Natural killer cell treated with Interleukin-12 subunit alpha and Interleukin-12 subunit beta and Interleukin-15 and Interleukin-18, amount 100 ng/mL, for 72 hours (primary cell): ENCODE results near the gene GYS2. TPM values are rescaled to one million over a fixed set of nuclear protein-coding genes. Genes with fewer than 3 reads are reported as not detected.
"Not testable (repeated sequence)": the region's sequence is repeated elsewhere in the genome, so short reads cannot be mapped to it uniquely, and the experiment has no call there.

Experiments used
- ATAC-seq, 2 donors: fragments of 150-1000 bp; cut with Tn5 transposase in 1 of 2; sonication (Bioruptor Pico), chemical (Tn5 transposase) in 1 of 2; 2 replicates each; pipeline ENCODE4 v1.10.0; 2021
- DNase-seq: peaks from one replicate; pipeline ENCODE4 v3.0.0; 2022; ENCODE audit warnings: low spot score
- H3K27ac Mint-ChIP-seq, 2 donors: 1 replicate in 1 of 2; 2 replicates in 1 of 2; pipeline ENCODE4 v1.8.0; 2022; ENCODE audit warnings: mixed read lengths in 2 of 2, mild to moderate bottlenecking in 1 of 2, moderate library complexity in 1 of 2
- H3K27me3 Mint-ChIP-seq, 2 donors: 1 replicate in 1 of 2; 2 replicates in 1 of 2; pipeline ENCODE4 v1.8.0; 2022; ENCODE audit warnings: mixed read lengths in 2 of 2
- H3K36me3 Mint-ChIP-seq: one replicate; pipeline ENCODE4 v1.8.0; 2022; ENCODE audit warnings: mixed read lengths
- H3K4me1 Mint-ChIP-seq, 2 donors: 1 replicate in 1 of 2; 2 replicates in 1 of 2; pipeline ENCODE4 v1.8.0; 2022; ENCODE audit warnings: low read depth in 2 of 2, mixed read lengths in 2 of 2, mild to moderate bottlenecking in 1 of 2
- H3K4me3 Mint-ChIP-seq: one replicate; pipeline ENCODE4 v1.8.0; 2022; ENCODE audit warnings: mixed read lengths
- H3K9me3 Mint-ChIP-seq: 2 replicates; pipeline ENCODE4 v1.8.0; 2022; ENCODE audit warnings: mixed read lengths
- total RNA-seq, 2 donors: library from RNA; stranded (reverse); gene quantifications; one replicate each; pipeline ENCODE4 v1.2.3, GENCODE V29; 2022

GYS2 gene
- total RNA-seq, 2 donors from 2014 or later = not detected

DNA sequence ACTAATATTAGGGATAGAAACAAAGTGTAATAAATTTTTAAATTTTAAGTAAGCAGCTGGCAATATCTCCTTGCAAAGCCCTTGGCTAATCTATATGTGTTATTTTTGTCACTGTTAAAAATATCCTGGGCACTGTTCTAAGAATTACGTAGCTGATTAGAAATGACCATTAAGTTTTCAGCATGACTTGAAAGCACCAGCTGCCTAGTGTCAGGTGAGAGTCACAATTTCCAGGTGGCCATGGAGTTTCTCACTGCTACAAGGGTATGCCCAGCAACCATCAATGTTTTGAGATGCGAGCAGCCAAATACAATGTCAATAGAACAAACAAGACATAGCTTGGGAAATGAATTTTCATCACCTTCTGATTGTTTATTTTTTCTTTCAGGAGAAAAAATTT is 23.3 kb upstream of the GYS2 start:
- no peak overlapping the region for H3K27ac Mint-ChIP-seq
- DNase-seq (no peak), ATAC-seq (no peak)
- H3K4me3 Mint-ChIP-seq = no peak overlapping the region
- no peaks in the 10 kb centered on the region for H3K36me3 Mint-ChIP-seq
- peaks cover 3% of the 10 kb centered on the region for H3K9me3 Mint-ChIP-seq
- no peaks in the 10 kb centered on the region for H3K27me3 Mint-ChIP-seq
- H3K4me1 Mint-ChIP-seq = no peaks in the 10 kb centered on the region

DNA sequence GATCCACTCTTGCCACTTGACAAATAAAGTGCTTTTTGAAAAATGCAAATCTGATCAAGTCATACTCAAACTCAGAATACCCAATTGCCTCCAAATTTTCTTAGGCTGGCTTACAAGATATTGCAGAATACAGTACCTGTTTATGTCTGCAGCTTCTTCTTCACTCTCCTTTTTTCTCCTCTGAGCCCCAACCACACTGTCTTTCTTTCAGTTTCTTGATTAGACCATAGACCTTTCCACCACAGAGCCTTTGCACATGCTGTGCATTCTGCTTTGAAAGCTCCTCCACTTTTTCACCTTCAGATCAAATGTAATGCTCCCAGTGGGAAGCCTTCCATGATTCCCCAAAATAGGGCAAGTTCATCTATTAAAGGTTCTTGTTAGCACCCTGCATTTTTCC is 13.9 kb upstream of the GYS2 start:
- H3K27ac Mint-ChIP-seq = no peak overlapping the region
- ATAC-seq (no peak), DNase-seq (no peak)
- H3K36me3 Mint-ChIP-seq = no peaks in the 10 kb centered on the region
- H3K4me1 Mint-ChIP-seq = peaks cover 0 to 9% of the 10 kb centered on the region in 2 donors
- no peak overlapping the region for H3K4me3 Mint-ChIP-seq
- peaks cover 3% of the 10 kb centered on the region for H3K9me3 Mint-ChIP-seq
- peaks cover 6 to 12% of the 10 kb centered on the region in 2 donors for H3K27me3 Mint-ChIP-seq

DNA sequence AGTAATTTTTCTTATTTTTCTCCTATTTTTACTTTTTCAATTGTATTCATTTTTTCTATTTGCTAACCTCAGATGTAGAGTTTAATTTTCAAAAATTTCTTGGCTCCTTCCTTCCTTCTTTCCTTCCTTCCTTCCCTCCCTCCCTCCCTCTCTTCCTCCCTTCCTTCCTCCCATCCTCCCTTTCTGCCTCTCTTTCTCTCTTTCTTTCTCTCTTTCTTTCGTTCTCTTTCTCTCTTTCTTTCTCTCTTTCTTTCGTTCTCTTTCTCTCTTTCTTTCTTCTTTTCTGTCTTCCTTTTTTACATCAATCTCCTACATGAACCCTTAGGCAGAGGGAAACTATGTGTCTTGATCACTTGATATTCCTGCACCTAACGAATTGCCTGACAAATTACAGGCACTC is 12.4 kb upstream of the GYS2 start:
- peaks cover 8 to 12% of the 10 kb centered on the region in 2 donors for H3K27me3 Mint-ChIP-seq
- H3K4me3 Mint-ChIP-seq = no peak overlapping the region
- H3K4me1 Mint-ChIP-seq = peaks cover 0 to 9% of the 10 kb centered on the region in 2 donors
- no peak for DNase-seq
- H3K36me3 Mint-ChIP-seq = no peaks in the 10 kb centered on the region
- no peak overlapping the region for H3K27ac Mint-ChIP-seq
- H3K9me3 Mint-ChIP-seq = peaks cover 3% of the 10 kb centered on the region
- ATAC-seq = no peak

DNA sequence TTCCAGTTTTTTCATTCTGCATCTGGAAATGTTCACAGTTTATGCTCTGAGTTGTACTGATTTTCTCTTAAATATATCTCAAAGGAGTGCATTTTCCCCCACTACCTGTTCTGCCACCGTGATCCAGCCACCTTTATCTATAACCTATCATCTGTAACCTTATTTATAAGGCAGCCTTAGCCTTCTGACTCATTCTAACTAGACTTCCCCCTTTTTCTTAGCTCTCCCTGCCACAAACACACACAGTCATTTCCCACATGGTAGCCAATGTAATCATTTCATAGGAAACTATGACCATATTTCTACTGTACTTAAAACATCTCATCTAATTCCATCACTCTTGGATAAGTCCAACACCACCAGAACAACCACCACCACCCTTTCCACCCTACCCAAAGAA is 10.8 kb upstream of the GYS2 start:
- Mint-ChIP-seq H3K9me3 (no peaks in the 10 kb centered on the region), H3K27me3 (peaks cover 8 to 12% of the 10 kb centered on the region in 2 donors), H3K4me1 (peaks cover 0 to 9% of the 10 kb centered on the region in 2 donors), H3K27ac (no peak overlapping the region), H3K4me3 (no peak overlapping the region), H3K36me3 (no peaks in the 10 kb centered on the region)
- no peak for ATAC-seq
- no peak for DNase-seq

DNA sequence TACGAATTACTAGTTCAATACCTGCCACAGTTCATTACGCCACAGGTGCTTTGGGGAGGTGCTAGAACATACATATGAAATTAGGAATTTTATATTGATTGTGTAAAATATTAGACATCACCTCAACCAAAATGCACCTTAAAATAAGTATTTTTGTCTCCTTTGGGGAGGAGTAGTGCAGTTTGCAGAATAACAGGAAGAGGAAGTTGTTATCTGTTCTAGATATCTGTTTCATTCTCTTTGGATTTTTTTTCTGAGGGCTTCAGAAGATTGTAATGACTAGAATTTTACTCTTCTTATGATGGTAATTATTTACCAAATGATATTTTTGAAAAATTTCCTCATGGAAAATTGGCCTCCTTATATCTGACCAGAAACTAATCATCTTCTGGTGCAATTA is 9.9 kb upstream of the GYS2 start:
- ATAC-seq = no peak
- Mint-ChIP-seq H3K4me1 (peaks cover 0 to 9% of the 10 kb centered on the region in 2 donors), H3K27me3 (peaks cover 8 to 12% of the 10 kb centered on the region in 2 donors), H3K4me3 (no peak overlapping the region), H3K9me3 (no peaks in the 10 kb centered on the region), H3K27ac (no peak overlapping the region), H3K36me3 (no peaks in the 10 kb centered on the region)
- DNase-seq = no peak

DNA sequence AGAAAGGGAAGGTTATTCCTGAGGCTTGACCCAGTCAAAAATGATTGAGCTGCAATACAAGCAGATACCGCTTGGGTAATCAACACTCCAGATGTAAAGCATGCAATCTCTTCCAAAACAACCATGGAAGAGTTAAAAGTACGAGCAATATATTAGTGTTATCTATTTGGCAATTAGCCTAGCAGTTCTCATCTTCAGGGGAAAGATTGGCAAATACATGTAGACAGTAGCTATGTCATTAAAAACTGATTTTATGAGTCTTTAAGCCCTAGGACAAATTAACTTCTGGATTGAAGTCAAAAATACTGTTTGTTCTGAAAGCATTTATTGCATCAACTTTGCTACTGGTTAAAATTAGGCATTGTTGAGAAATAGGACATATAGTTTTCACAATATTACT is 9.3 kb upstream of the GYS2 start:
- Mint-ChIP-seq H3K36me3 (no peaks in the 10 kb centered on the region), H3K9me3 (no peaks in the 10 kb centered on the region), H3K27ac (no peak overlapping the region), H3K4me1 (peaks cover 0 to 9% of the 10 kb centered on the region in 2 donors), H3K27me3 (peaks cover 8 to 10% of the 10 kb centered on the region in 2 donors), H3K4me3 (no peak overlapping the region)
- DNase-seq (no peak), ATAC-seq (no peak)

DNA sequence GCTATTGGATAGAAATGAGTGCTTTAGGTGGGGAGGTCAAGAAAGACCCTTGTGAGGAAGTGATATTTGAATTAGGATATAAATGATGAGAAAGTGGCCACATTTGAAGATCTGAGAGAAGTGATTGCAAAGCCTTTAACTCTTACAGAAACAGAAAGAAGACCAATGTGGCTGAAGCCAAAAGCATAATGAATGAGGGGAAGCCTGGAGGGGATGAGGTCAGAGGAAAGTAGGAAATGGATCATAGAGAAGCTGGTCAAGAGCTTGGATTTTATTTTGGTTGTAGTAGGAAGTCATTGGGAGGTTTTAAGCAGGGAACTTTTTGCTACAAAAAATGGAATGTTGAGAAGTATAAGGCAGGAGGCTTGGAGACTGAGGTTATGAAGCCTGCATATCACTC is 3.5 kb upstream of the GYS2 start:
- no peaks in the 10 kb centered on the region for H3K4me1 Mint-ChIP-seq
- H3K4me3 Mint-ChIP-seq = no peak overlapping the region
- ATAC-seq = no peak

DNA sequence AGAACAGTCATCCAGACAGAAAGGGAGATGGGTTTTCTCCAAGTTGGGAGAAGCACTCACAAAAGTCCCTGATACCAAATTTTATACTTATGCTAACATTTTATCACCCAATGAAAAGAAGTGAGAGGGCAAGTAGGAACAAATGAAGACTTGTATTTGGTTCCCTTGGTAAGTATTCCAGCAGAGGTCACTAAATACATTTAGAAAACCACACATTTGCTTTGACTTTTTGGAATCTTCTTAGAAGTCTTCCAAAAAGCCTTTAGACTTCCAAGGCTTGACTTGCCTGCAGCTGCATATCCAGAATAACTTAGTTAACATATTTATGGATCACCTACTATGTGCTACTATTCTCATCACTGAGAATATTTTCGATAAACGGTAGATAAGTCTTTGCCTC is 3.1 kb upstream of the GYS2 start:
- Mint-ChIP-seq H3K27me3 (no peaks in the 10 kb centered on the region), H3K9me3 (no peaks in the 10 kb centered on the region), H3K4me3 (no peak overlapping the region), H3K36me3 (no peaks in the 10 kb centered on the region), H3K27ac (no peak overlapping the region), H3K4me1 (no peaks in the 10 kb centered on the region)
- ATAC-seq = no peak
- no peak for DNase-seq

More for the DNA sequence above, 3.5 kb upstream of the GYS2 start:
- H3K36me3 Mint-ChIP-seq = no peaks in the 10 kb centered on the region
- H3K9me3 Mint-ChIP-seq = no peaks in the 10 kb centered on the region
- no peak overlapping the region for H3K27ac Mint-ChIP-seq
- H3K27me3 Mint-ChIP-seq = peaks cover 0 to 3% of the 10 kb centered on the region in 2 donors
- no peak for DNase-seq

DNA sequence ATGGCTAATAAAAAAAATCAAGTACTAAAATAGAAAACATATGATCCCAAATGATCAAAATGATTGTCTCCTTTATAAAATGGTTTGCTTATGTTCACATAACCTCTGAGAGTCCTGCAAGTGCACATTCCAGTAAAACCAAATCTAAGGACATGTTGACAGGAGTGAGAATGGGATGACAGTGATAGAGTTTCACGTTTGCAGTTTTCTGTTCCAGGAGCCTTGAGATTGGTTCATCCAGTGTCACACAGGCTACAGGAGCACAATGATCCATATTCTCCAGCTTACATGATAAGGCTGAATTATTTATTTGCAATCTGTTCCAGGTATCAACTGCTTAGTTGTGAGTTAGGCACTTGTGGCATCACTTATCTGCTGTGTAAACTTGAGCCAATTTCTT is 1.5 kb upstream of the GYS2 start:
- H3K27ac Mint-ChIP-seq = no peak overlapping the region
- ATAC-seq (no peak), DNase-seq (no peak)
- H3K27me3 Mint-ChIP-seq = peaks cover 5% of the 10 kb centered on the region in 2 donors
- H3K4me3 Mint-ChIP-seq = no peak overlapping the region
- no peaks in the 10 kb centered on the region for H3K36me3 Mint-ChIP-seq
- H3K4me1 Mint-ChIP-seq = no peaks in the 10 kb centered on the region
- H3K9me3 Mint-ChIP-seq = no peaks in the 10 kb centered on the region

DNA sequence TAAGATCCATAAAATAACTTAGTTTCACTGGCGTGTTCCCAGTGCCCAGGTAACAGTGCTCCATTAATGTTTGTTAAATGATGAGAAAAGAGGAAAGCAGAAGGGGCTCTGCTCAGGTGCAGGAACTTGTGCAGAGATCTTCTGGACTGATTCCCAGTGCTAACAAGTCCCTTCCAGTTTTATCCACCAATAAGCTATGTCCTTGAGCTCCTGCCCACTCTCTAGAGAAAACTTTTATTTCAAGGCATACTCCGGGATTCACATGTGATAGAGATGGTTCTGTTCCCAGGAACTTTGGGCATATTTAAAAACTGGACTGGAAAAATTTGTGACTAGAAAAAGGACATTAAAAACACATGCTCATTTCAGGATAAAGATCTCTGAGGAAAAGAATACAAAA is 1.9 kb downstream of the GYS2 start:
- Mint-ChIP-seq H3K27me3 (peaks cover 8 to 10% of the 10 kb centered on the region in 2 donors), H3K9me3 (no peaks in the 10 kb centered on the region), H3K4me3 (no peak overlapping the region), H3K4me1 (no peaks in the 10 kb centered on the region), H3K36me3 (no peaks in the 10 kb centered on the region), H3K27ac (no peak overlapping the region)
- ATAC-seq (no peak), DNase-seq (no peak)

DNA sequence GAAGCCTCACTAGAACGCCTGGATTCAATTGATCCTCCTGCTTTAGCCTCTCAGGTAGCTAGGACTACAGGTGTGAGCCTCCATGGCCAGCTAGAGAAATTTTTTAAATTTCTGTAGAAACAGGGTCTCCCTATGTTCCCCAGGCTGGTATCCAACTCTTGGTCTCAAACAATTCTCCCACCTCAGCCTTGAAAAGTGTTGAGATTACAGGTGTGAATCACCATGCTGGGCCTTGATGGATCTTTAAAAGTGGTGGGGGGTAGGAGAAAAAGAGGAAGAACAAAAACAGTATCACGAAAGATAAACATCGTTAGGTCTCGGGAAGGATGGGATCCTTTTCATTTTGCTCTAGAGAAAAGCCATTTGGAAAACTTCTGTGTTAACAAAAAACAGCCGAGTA is 4.5 kb downstream of the GYS2 start:
- H3K27me3 Mint-ChIP-seq = peaks cover 10 to 11% of the 10 kb centered on the region in 2 donors
- no peak for DNase-seq
- H3K27ac Mint-ChIP-seq = no peak overlapping the region
- peaks cover 4% of the 10 kb centered on the region for H3K9me3 Mint-ChIP-seq
- no peak overlapping the region for H3K4me3 Mint-ChIP-seq
- H3K4me1 Mint-ChIP-seq = no peaks in the 10 kb centered on the region
- no peak for ATAC-seq
- H3K36me3 Mint-ChIP-seq = no peaks in the 10 kb centered on the region

DNA sequence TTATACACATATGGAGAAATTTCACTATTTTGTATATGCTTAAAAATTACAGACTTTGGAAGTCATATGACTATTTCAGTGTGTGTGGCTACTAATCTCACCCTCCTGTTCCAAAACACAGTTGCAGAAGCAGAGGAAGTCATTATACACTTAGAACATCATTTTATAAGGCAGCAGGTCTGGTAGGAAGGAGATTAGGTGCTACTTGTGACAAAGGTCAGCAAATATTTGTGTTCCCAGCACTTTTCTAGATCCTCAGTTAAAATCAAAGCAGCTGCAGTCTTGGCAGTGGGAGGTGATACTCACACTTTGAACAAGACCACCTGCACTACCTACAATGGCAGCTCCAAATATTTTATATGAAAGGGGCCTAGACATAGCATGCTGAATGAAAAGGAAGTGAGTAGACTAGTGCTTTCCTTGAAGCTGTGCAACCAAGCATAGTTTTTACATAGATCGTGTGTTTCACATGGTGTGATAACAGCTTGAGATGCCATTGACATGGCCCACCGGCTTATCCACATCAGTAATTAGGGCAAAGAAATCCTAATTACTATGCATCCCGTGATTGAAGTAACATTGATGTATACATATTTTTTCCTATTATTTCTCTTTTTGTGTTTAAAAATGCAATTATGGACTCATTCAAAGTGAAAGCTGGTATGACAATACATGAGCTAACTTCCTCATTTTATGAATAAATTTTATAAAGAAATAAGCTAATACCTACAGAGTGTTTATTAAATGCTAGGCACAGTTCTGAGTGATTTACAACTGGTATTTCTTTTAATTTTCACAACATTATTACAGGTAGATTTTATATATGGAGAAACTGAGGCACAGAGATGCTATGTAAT is 5.3 kb downstream of the GYS2 start:
- H3K4me1 Mint-ChIP-seq = no peaks in the 10 kb centered on the region
- ATAC-seq (no peak), DNase-seq (no peak)
- no peaks in the 10 kb centered on the region for H3K36me3 Mint-ChIP-seq
- peaks cover 10 to 11% of the 10 kb centered on the region in 2 donors for H3K27me3 Mint-ChIP-seq
- H3K4me3 Mint-ChIP-seq = no peak overlapping the region
- H3K27ac Mint-ChIP-seq = no peak overlapping the region
- peaks cover 4% of the 10 kb centered on the region for H3K9me3 Mint-ChIP-seq

DNA sequence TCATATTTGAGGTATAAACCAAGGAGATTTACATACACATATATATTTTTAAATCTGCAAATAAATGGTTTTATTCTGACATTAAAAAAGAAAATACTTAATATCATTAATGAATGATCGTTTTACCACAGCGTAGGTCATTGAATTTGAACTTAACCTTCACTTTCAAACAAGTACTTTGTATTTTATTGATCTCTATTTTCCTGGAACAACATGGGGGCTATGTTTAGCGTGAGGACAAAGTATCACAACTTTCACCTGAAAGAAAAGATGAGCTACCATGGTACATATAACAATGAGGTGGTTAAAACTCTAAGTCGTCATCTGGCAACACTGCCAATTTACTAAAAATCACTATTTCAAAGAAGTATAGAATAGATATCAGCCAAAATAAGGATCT is 6.0 kb downstream of the GYS2 start:
- no peak overlapping the region for H3K4me3 Mint-ChIP-seq
- DNase-seq = no peak
- peaks cover 10 to 11% of the 10 kb centered on the region in 2 donors for H3K27me3 Mint-ChIP-seq
- no peak for ATAC-seq
- no peaks in the 10 kb centered on the region for H3K36me3 Mint-ChIP-seq
- H3K27ac Mint-ChIP-seq = no peak overlapping the region
- H3K4me1 Mint-ChIP-seq = no peaks in the 10 kb centered on the region
- peaks cover 4% of the 10 kb centered on the region for H3K9me3 Mint-ChIP-seq

DNA sequence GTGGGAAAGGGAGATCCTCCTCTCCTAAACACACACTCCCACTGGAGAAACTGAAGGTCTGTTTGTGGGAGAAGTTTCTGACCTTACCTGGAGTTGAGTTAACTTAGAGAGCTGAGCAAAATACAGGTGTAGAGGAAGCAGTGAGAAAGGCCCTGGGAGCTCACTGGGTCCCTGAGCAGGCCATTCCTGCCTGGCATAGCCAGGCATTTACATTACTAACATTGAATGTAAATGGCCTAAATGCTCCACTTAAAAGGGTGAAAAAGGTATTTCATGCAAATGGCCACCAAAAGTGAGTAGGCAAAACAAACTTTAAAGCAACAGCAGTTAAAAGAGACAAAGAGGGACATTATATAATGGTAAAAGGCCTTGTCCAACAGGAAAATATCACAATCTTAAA is 9.3 kb downstream of the GYS2 start:
- not testable (repeated sequence) for ATAC-seq, H3K4me1 Mint-ChIP-seq, H3K4me3 Mint-ChIP-seq, DNase-seq, H3K9me3 Mint-ChIP-seq, H3K27ac Mint-ChIP-seq
- Mint-ChIP-seq H3K27me3 (peaks cover 8 to 21% of the 10 kb centered on the region in 2 donors), H3K36me3 (peaks cover 15% of the 10 kb centered on the region)

DNA sequence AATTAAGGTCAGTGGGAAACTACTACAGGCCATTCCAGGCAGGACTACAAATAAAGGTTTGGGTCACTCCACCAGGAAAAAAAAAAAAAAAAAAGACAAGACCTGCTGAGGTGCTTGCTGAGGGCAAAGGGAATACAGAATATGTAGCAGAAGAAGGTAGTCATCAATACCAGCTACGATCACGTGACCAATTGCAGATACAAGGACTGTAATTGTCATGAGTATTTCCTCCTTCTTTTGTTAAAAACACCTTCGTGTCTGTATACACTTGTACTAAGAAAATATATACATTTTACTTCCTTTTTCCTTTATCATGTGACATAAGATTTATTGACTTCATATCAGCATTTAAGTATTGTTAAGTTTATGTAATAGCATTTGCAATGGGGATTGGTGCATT is 19.2 kb downstream of the GYS2 start:
- Mint-ChIP-seq H3K27ac (no peak overlapping the region), H3K4me1 (no peaks in the 10 kb centered on the region), H3K4me3 (no peak overlapping the region), H3K36me3 (no peaks in the 10 kb centered on the region), H3K9me3 (peaks cover 12% of the 10 kb centered on the region), H3K27me3 (peaks cover 8 to 10% of the 10 kb centered on the region in 2 donors)
- DNase-seq (no peak), ATAC-seq (no peak)
